HG02981 (cell line): Measurements from ENCODE around the gene TCF20.

ENCODE experiments used
- ATAC-seq: cut with Tn5 transposase; IDR thresholded peaks from one replicate; pipeline ENCODE4 v1.9.1; 2021; ENCODE audit warnings: mild to moderate bottlenecking, moderate library complexity; ENCODE audit not compliant: unreplicated experiment

Gene TCF20

DNA sequence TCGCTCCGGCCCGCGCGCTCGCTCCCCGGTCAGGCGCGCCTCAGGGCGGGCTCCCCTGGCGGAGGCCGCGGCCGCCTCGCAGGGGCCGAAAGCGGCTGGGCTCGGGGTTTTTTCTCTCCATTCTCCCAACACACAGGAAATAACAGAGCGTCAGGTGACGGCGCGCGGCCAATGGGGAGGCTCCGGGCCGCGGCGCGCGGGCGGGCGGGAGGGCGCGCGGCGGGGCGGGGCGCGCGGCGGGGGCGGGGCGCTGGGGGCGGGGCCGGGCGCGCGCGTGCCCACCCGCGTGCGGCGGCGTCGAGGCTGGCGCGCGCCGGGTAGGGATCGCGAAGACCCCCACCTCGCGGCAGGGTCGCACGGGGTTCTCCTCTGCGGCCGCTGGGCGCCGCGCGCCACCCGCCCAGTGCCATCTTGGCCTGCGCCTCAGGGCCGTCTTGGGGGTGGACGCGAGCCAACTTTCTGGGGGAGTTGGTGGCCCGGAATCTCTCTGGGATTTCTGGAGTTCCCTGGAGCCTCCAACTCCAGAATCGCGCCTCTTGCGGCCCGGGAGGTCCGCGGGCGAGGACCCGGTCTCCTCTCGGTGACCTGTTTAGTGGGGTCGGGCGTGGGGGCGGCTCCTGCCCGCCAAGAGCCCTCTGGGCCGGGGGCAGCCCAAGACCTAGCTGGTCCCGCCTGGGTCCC is at the start of gene TCF20:
TSS of gene TCF20 (minus strand) at position 144 of the 681 bp plus-strand sequence. CDS start 55,348 bp downstream, outside the sequence.
- ATAC-seq = peak; percentile 63

DNA sequence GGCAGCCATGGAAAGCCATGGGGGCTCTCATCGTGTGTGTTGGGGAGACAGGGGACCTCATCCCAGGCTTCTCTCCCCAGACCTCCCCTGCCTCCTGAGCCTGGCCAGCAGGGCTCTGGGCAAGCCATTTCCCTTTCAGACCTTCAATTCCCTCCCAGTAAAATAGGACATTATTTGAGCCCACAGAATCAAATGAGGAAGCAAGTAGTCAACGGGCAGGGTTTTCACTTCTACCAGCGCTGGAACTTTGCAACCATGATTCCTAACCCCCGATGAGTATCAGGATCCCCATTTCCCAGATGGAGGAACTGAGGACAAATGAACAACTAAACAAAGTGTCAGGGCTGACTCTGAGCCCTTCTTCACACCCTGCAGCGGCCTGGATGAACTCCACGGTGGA is 48.9 kb upstream of the TCF20 start:
- no peak for ATAC-seq

DNA sequence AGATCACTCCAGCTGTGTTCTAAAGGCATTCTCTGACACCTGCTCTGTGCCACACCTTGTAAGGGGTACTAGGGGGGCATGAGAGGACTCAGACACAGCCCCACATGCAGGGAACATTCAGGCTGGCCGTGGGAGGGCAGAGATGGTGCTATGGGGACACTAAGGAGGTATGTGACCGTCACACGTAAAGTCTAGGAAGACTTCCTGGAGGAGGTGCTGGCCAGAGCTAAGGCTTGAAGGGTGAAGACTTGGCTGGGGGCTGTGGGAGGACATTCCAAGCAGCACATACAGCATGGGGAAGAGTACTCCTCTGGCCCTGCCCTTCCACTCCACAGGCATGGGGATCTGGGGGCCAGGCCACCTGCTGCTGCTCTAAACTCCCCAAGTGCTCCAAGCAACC is 48.5 kb upstream of the TCF20 start:
- ATAC-seq = no peak

DNA sequence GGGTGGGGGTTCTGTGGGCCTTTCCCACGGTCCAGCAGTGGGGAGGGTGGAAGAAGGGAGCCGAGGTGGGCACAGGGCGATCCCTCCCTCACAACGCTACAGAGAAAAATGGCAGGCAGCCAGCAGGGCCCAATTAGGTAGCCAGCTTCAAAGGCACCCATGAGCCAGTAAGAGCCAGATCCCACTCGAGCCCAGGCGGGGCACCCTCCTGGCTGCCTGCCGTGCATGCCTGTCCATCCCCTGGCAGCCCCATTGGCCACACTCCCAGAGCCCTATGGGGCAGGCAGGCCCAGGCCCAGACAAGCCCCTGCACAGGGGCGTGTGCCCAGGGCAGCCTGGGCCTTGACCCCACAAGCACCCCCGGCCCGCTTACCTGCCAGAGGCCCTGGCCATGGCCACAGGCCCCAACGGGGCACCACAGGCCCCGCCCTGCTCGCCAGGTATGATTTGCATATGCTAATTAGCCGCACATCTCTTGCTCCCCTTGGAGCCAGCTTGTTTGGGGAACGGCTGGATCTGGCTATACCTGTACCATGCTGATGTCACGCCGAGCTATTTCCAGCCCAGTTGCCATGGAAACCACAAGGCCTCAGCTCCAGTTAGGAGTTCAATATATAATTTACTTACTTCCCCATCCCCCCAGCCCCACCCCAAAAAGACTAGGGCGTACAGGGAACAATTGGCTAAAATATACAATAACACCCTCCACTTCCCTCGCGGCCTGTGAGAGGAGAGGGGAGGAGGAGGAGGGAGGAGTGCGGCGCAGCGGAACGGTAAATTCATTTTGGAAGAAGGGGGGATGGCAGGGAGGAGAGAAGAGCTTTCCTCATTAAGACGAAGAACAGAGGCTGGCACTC is 47.5 kb upstream of the TCF20 start:
- ATAC-seq = no peak

DNA sequence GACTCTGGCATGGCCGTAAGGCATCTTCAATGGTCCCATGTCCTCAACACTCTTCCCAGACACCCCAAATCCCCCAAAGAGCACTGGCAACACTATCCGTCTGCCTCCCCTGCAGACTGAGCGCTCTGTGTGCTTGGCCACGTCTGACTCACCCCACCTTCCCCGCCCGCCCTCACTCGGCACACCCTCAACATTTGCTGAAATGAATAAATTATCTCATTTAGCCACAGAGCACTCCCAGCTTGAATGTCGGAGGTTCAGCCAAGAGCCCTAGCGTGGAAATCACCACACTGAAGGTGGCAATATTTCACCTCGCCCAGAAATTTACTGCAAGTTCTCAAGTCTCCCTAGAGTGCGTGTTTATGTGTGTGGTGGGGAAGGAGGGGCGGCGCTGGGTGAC is 46.6 kb upstream of the TCF20 start:
- ATAC-seq = no peak

DNA sequence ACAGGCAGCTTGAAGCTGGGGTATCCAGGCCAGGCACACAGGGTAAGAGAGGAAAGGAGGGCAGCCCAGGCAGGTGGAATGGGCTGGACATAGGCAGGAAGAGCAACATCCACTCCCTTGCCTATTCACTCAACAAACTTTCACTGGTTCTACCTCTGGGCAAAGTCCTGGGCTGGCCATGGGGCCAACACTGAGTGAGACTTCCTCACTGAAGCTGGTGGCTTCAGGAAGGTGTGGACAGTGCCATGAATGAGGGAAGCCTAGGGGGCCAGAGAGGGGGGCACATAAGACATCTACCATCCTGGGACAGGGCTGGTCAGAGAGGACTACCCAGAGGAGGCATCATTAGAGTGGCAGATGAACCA is 44.9 kb upstream of the TCF20 start:
- ATAC-seq = no peak

DNA sequence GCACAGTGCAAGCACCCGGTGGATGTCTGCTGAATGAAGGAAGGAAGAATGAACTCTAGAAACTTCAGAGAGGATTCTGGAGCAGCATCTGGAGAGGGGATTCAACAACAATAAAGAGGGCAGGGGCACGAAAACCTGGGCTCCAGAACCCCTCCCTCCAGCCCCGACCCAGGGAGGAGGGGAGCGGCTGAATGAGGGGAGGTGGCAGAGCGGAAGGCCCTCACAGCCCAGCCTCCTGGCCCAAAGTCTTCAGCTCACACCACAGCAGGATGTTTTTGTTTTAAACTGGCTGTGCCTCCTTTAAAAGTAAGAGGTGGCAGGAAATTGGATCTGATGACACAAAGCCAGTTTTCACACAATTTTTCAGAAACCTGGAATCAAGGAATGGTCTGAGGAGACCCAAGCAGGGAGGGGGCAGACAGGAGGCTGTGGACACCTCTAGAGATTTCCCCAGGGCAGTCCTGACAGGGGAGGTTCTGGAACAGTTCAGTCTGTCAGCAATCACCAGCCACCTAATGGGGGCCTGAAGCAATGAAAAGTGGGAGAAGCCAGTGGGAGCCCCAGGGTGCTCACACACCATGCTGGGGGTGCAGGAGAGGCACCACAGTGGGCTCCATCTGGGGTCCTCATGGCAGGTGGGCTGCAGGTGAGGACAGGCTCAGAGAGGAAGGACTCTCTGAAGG is 44.4 kb upstream of the TCF20 start:
- ATAC-seq = no peak

DNA sequence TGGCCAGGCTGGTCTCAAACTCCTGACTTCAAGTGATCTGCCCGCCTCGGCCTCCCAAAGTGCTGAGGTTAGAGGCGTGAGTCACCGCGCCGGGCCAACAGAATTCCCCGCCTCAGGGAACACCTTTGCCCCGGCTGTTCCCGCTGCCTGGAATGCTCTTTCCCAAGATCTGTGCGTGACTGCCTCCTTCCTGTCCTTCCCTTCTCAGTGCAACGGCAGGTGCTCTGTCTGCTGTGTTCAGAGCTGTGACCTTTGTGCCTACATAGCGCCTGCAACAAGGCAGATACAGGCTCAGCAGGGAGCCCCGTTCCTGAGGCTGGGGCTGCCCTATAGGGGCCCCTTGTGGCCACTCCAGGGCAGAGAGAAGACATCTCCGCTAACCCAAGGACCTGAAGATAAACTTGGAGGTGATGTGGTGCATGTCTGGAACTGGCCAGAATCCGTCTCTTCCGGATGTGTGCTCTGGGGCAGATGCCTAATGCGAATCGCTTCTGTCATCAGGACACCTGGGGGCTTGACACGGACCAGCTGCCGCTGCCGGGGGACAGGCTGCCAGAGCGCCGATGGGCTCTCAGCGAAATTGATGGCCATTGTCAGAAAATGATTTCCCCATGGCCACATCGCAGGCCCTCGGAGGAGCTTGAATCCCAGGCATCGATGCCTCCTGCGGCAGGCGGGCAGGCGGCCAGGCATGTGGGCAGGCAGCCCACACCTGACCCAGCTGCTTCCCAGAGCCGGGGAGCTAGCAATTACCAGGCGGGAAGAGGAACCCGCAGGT is 43.5 kb upstream of the TCF20 start:
- no peak for ATAC-seq

DNA sequence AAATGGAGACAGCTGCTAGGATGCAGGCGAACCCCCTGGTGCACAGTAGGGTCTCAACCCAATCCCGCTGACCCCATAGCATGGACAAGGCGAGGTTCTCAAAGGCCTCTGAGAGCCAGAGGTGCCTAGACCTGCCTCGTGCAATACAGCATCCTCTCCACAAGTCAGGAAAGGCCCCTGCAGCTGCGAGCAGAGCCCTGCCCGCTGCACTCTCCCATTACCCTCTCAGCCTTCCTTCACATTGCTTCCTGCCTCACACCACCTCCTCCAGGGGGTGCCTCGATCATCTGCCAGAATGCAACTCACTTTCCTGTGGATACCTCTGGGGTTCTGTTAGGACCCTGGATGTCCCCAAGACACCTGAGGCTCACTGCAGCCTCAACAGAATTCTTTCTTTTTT is 42.8 kb upstream of the TCF20 start:
- no peak for ATAC-seq

DNA sequence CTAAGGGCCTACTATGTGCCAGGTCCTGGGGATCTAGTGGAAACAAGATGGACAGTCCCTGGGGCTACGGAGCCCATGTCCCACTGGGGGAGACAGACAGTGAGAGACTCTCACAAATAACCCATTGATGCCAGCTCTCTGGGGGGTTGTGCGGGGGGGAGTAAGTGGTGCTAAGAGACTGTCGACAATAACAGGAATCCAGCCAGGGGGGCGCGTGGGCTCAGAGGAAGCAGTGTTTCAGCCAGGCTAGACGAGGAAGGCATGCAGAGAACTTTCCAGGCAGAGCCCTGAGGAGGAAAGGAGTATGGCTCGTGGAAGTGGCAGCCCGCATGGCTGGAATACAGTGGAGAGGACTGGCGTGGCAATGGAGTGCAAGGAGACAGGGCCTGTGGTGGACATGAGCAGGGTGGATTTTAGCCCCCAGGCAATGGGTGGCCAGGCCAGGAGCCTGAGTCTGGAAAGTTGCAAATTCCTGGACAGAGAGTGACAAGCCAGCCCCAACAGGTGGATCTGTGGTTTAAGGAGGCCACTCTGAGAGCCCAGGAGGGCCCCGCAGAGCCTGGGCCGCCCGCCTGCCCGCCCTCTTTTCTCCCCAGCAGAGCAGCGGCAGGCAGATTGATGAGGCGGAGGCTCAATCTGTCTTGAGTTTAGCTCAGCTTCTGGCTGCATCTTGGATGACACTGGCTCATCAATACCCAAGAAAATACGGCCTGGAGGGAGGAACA is 40.0 kb upstream of the TCF20 start:
- no peak for ATAC-seq

DNA sequence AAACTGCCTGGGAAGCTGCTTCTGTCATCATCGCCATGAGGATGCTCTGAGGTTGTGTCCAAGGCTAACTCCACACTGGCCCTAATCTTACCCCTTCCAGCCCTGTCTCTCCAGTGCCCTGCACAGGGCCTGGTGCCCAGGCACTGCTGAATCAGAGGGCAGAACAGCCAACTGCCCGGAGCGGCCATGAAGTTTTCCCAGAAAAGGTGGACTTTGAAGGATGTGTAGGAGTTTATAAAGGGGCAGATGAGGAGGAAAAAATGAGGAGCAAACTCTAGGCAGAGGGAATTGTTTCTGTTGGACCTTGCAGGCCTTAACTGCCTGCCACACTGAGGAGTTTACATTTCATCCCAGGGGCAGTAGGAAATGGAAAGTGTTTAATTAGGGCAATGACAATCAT is 39.4 kb upstream of the TCF20 start:
- no peak for ATAC-seq

DNA sequence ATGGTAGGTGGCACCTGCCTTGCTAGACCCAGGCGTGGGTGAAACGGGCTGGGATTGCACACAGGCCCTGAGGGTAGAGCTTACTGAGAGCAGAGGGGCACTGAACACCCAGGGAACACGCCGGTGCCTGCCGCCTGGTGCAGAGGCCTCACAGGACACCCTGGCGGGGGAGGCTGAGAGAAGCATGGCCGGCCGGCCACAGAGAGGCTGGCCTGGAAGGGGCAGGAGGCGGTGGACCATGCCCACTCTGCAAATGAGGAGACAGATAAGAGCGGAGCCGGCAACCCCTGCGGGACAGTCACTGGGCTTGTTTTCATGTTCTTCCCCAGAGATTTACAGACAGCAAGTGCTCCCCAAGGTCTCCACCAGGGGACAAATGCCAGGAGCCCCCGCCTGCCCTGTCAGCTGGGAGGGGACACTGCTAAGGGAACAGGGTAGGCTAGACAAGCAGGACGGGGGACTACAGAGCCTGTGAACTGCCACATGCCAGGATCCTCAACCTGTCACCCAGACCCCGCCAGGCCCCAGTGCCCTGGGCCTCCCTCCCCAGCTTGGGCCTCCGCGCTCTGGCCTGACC is 38.5 kb upstream of the TCF20 start:
- no peak for ATAC-seq

DNA sequence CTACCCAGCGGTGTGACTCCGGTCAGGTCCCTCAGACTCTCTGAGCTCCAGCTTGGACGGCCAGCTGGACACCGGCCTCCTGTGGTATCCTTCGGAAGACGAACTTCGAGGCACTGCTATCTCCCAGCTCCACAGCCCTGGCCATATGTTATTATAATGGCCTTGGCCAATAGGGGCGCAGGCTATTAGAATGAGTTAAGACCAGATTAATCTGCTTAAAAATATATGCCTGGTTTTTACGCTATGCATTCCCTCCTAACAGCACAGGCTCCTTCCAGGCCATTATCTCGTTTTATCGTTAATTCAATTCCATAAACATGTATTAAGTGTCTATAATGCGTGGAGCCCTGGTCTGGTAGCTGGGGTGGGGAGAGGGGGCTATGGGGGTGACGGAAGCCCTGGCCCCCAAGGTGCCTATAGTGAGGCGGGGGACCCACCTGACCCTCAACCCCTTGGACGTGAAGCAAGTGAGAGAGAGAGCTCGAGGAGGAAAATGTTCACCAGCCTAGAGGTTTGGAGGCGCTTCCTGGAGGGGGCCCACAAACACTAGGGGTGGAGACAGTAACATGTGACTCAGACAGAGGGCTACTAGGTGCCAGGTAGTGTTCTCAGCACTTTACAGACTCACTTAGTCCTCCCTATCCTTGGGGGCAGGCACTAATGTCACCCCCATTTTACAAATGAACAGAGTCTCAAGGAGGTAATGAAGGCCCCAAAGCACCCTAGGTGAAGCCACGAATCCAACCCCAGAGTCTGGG is 37.5 kb upstream of the TCF20 start:
- no peak for ATAC-seq

DNA sequence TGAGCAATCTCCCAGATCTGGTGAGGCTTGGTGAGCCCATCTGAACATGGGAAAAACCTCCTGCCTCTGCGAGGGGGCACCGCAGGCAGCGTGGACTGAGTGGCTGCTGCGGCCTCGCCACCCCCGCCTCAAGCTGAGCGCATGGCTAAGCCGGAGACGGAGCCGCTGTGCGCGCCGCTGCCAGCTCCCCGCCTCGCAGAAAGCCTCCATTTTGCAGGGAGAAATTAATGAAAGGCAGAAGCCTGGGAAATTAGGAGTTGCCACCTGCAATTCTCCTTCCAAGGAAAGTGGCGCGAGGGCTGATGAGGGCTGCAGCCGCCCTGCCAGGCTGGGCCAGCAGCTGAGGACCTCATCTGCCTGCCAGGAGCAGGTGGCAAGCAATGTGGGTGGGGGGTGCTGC is 35.6 kb upstream of the TCF20 start:
- no peak for ATAC-seq

DNA sequence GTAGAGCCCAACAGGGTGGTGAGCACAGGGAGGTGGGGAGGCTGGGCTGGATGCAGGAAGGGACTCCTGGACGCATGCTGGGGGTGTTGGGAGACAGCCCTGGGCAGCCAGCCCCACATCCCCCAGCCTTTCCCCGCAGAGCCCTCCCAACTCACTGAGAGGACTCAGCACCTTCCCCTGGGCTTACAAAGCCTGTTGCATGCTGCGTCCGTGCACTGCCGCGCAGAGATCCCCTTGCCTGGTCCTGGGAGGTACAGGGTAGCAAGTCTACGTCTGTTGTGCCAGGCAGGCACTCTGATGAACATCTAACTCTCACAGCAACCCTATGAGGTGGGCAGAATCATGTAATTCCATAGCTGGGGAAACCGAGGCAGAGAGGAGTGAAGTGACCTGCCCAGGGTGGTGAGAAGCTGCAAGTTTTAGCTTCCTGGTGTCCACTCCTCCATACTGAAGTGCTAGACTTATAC is 33.9 kb upstream of the TCF20 start:
- ATAC-seq = no peak

DNA sequence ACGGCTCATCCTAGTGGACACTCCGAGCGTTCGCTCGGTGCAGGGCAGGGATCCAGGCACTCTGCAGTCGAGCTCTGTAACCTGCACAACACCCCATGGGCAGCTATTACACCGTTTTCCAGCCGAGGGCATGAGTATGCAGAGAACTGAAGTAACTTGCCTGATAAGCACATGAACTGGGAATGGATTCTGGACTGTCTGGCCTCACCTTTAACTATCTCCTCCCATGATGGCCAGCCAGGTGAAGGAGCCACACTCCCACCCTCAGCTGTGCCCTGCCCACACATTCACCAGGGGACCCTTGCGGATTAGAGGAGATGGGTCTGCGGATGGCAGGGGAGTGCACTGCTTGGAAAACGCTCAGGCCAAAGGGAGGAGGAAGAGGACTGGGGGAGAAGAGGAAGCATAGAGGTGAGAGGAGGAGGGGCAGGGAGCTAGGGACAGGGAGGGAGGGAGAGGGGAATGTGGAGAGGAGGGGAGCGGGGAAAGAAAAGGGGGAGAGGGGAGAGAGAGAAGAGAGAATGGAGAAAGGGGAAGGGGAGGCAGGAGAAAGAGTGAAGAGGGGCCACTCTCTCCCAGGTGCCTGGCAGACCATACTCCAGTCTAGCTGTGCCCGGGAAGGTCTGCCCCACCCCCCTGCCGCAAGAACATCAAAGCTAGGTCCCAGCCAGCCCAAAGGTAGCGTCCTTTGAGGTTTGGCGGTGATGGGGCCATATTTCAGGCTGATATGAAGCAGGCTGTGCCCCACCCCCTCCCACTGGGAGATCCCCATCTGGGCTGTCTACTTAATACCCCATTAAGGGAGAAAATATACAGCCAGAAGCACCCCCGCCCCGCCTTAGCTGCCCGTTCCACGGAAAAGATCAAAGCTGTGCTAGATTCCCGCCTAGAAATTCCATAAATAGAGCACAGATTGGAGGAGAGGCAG is 33.2 kb upstream of the TCF20 start:
- ATAC-seq = no peak

DNA sequence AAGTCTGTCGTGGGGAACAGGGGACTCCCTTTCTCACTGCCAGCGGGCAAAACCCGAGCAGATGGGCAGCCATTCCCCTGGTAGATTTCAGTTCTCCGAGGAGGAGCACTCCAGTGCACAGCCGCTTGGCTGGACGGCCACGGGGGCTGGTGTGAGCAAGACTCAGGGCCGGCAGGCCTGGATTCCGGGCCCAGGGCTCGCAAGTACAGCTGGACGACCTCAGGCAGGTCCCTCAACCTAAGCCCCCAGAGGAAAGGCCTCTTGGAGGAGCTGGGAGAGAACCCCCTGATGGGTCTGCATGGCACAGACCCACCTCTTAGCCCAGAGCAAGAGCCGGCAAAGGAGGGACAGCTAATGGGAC is 31.3 kb upstream of the TCF20 start:
- no peak for ATAC-seq

DNA sequence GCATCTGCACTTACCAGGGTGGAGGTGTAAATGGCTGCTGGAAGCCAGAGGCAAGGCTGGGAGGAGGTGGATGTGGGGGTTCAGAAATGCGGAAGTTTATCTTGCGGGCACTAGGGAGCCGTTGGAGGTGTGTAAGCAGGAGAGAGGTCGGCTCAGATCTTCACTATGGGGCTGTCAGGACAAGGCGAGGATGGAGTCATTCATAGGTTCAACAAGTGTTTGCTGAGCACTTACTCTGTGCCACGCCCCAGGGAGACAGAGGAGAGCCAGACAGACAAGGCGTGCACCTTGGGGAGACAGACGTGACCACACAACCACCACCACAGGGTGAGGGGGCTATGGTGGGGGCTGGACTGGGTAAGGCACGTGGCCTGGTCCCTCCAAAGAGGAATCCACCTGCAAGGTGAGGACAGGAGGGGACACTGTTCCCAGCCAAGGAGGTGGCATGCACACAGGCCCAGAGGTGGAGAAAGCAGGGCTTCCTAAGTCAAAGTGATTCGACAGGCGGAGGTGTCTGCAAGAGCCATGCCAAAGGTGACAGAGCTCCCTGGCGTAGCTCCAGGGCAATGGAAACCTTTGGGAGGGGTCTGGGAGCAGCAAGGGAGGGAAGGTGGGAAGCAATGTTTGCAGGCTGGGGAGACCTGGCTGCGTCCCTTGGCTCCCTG is 30.8 kb upstream of the TCF20 start:
- no peak for ATAC-seq
